ENCODE data around the gene ACSM2A.
"Not testable (repeated sequence)": the region's sequence is repeated elsewhere in the genome, so short reads cannot be mapped to it uniquely, and the experiment has no call there.

GRCh38 chr16:20438950-20439349, 12.4 kb upstream of the ACSM2A start:
- TF ChIP-seq, protein P1, sequence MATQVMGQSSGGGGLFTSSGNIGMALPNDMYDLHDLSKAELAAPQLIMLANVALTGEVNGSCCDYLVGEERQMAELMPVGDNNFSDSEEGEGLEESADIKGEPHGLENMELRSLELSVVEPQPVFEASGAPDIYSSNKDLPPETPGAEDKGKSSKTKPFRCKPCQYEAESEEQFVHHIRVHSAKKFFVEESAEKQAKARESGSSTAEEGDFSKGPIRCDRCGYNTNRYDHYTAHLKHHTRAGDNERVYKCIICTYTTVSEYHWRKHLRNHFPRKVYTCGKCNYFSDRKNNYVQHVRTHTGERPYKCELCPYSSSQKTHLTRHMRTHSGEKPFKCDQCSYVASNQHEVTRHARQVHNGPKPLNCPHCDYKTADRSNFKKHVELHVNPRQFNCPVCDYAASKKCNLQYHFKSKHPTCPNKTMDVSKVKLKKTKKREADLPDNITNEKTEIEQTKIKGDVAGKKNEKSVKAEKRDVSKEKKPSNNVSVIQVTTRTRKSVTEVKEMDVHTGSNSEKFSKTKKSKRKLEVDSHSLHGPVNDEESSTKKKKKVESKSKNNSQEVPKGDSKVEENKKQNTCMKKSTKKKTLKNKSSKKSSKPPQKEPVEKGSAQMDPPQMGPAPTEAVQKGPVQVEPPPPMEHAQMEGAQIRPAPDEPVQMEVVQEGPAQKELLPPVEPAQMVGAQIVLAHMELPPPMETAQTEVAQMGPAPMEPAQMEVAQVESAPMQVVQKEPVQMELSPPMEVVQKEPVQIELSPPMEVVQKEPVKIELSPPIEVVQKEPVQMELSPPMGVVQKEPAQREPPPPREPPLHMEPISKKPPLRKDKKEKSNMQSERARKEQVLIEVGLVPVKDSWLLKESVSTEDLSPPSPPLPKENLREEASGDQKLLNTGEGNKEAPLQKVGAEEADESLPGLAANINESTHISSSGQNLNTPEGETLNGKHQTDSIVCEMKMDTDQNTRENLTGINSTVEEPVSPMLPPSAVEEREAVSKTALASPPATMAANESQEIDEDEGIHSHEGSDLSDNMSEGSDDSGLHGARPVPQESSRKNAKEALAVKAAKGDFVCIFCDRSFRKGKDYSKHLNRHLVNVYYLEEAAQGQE (IDR thresholded peaks at IDR 0.05; ENCODE audit: insufficient read depth in 1 of 2, low read depth in 2 of 2, low read length in 1 of 2), result not testable (repeated sequence)
- TF ChIP-seq, protein P2, sequence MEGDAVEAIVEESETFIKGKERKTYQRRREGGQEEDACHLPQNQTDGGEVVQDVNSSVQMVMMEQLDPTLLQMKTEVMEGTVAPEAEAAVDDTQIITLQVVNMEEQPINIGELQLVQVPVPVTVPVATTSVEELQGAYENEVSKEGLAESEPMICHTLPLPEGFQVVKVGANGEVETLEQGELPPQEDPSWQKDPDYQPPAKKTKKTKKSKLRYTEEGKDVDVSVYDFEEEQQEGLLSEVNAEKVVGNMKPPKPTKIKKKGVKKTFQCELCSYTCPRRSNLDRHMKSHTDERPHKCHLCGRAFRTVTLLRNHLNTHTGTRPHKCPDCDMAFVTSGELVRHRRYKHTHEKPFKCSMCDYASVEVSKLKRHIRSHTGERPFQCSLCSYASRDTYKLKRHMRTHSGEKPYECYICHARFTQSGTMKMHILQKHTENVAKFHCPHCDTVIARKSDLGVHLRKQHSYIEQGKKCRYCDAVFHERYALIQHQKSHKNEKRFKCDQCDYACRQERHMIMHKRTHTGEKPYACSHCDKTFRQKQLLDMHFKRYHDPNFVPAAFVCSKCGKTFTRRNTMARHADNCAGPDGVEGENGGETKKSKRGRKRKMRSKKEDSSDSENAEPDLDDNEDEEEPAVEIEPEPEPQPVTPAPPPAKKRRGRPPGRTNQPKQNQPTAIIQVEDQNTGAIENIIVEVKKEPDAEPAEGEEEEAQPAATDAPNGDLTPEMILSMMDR (IDR thresholded peaks at IDR 0.05), result not testable (repeated sequence)
- not testable (repeated sequence) for TF ChIP-seq POLR2AphosphoS5 (IDR thresholded peaks at IDR 0.05; ENCODE audit: low read depth, low read length); SIN3A (IDR thresholded peaks at IDR 0.05; ENCODE audit: borderline replicate concordance, insufficient read depth, low read depth, low read length)

Data from Panc1 (cell line).